ENCODE results near the gene FAM120B. TPM values are rescaled to one million over a fixed set of nuclear protein-coding genes. Genes with fewer than 3 reads are reported as not detected.

Gene FAM120B
- total RNA-seq, 1 experiment from 2014 or later, result 16.7 TPM

DNA sequence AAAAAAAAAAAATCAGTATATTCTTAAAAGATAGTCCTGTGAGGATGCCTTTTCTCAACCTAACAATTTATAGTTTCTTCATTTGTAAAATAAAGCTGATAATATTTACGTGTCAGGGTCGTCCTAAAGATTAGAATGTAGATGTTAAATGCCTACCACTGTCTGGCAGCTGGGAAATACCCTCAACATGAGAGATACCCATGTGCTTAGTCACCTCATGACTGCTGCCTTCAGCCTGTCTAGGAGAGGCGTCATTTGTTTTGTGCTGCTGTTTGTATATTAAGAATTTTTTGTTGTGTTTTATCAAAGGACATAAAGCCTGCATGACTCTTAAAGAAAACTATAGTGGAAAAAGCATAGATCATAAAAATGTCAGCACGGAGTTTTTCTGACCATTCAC is 9.5 kb downstream of the FAM120B start:
- Histone ChIP-seq H3K9me3 (ENCODE audit: control insufficient read depth, low read depth, low read length) (no peaks in the 10 kb centered on the region), H2BK15ac (ENCODE audit: low read depth, low read length) (no peak overlapping the region), H3K23ac (ENCODE audit: insufficient read length, low read depth, low read length) (no peak overlapping the region), H2AFZ (ENCODE audit: low read length) (no peak overlapping the region), H2BK5ac (ENCODE audit: insufficient read length, low read length) (no peak overlapping the region), H3K9ac (ENCODE audit: extremely low read depth, insufficient read length, low read length) (no peak overlapping the region), H2BK20ac (ENCODE audit: low read depth, low read length, poor library complexity, severe bottlenecking) (no peak overlapping the region), H4K8ac (replicated peaks; ENCODE audit: insufficient read length, low read depth, low read length) (no peak overlapping the region), H3K79me1 (ENCODE audit: insufficient read depth, low read depth, low read length, poor library complexity, severe bottlenecking) (peaks cover 8% of the 10 kb centered on the region), H4K91ac (ENCODE audit: insufficient read length, low read depth, low read length) (no peak overlapping the region), H3K27ac (ENCODE audit: insufficient read length, low read depth, low read length) (no peak overlapping the region), H2AK5ac (ENCODE audit: insufficient read length, low read length) (no peak overlapping the region), H3K56ac (ENCODE audit: insufficient read length, low read depth, low read length) (no peak overlapping the region), H3K4me1 (ENCODE audit: insufficient read depth, low read length) (peaks cover 5% of the 10 kb centered on the region; the same call in 1 of the 2 replicates), H4K5ac (ENCODE audit: insufficient read length, low read depth, low read length) (no peak overlapping the region), H2BK12ac (ENCODE audit: insufficient read length, low read depth, low read length) (no peak overlapping the region), H3K4ac (ENCODE audit: low read depth, low read length) (no peak overlapping the region), H3K79me2 (ENCODE audit: insufficient read depth, low read length) (0 out of 2 replicates have a peak, but pooled peaks cover under 1% of the 10 kb centered on the region), H4K20me1 (ENCODE audit: control insufficient read depth, insufficient read depth, insufficient read length) (no peaks in the 10 kb centered on the region), H3T11ph (ENCODE audit: low read length) (no peak overlapping the region), H3K18ac (ENCODE audit: insufficient read length, low read depth, low read length) (no peak overlapping the region), H3K4me2 (ENCODE audit: insufficient read depth, insufficient read length, low read length) (no peak overlapping the region), H3K23me2 (ENCODE audit: insufficient read length, low read depth, low read length, poor library complexity, severe bottlenecking) (no peaks in the 10 kb centered on the region), H2BK120ac (ENCODE audit: low read depth, low read length, poor library complexity, severe bottlenecking) (no peak overlapping the region), H3K27me3 (ENCODE audit: insufficient read depth, low read length) (no peaks in the 10 kb centered on the region), H3K14ac (ENCODE audit: insufficient read depth, low read length) (no peak overlapping the region)
- no CpG with 5 or more reads among the region's 4 CpGs for WGBS (ENCODE audit: extremely low coverage, insufficient read length, low lambda C conversion rate)
- no peak for DNase-seq
- no peaks in the 10 kb centered on the region for H3K9me3 Mint-ChIP-seq
- no peak overlapping the region for H3K27ac Mint-ChIP-seq
- H3K36me3 Mint-ChIP-seq (ENCODE audit: insufficient read depth in 1 of 3, low read depth in 3 of 3), result peaks cover 2 to 20% (median 13%) of the 10 kb centered on the region in 3 experiments; a peak in 6 of 7 replicates
- no peaks in the 10 kb centered on the region for H3K27me3 Mint-ChIP-seq (ENCODE audit: low read depth)
- H3K4me3 Mint-ChIP-seq, result no peak overlapping the region
- TF ChIP-seq, protein P1, sequence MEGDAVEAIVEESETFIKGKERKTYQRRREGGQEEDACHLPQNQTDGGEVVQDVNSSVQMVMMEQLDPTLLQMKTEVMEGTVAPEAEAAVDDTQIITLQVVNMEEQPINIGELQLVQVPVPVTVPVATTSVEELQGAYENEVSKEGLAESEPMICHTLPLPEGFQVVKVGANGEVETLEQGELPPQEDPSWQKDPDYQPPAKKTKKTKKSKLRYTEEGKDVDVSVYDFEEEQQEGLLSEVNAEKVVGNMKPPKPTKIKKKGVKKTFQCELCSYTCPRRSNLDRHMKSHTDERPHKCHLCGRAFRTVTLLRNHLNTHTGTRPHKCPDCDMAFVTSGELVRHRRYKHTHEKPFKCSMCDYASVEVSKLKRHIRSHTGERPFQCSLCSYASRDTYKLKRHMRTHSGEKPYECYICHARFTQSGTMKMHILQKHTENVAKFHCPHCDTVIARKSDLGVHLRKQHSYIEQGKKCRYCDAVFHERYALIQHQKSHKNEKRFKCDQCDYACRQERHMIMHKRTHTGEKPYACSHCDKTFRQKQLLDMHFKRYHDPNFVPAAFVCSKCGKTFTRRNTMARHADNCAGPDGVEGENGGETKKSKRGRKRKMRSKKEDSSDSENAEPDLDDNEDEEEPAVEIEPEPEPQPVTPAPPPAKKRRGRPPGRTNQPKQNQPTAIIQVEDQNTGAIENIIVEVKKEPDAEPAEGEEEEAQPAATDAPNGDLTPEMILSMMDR (conservative IDR thresholded peaks at IDR 0.05), result no peak
- H3K4me1 Mint-ChIP-seq, result peaks cover 18 to 23% of the 10 kb centered on the region in 2 experiments

Measured in H9 (cell line).